HG03520 (cell line): ENCODE results near the gene DPT.

Experiments
- ATAC-seq: cut with Tn5 transposase; IDR thresholded peaks from one replicate; pipeline ENCODE4 v1.9.1; 2021; ENCODE audit warnings: mild to moderate bottlenecking, moderate library complexity; ENCODE audit not compliant: unreplicated experiment

DPT gene

DNA sequence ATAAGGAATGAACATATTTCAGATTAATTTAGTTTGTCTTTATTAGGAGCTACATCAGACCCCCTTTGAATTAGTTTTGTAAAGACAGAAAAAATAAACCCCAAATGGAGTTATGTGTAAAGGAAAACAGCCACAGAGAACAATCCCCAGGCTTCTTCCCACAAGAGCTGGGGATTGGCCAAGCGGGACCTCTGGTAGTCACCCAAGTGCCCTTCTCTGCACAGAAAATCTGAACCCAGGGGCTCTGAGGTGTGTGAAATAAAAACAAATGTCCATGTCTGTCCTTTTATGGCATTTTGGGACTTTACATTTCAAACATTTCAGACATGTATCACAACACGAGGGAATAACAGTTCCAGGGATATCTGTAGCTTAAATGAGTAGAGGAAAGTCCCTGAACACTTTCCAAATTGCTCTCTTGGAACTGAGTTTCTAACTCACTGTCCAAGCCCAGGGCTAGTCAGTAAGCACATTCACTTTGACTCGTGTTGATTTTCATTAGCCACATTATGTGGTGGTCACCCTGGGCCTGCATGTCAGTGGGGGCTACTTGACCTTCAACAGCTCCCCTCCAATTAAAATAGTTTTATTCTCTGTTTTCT lies 22.5 kb downstream of the DPT start:
- no peak for ATAC-seq

DNA sequence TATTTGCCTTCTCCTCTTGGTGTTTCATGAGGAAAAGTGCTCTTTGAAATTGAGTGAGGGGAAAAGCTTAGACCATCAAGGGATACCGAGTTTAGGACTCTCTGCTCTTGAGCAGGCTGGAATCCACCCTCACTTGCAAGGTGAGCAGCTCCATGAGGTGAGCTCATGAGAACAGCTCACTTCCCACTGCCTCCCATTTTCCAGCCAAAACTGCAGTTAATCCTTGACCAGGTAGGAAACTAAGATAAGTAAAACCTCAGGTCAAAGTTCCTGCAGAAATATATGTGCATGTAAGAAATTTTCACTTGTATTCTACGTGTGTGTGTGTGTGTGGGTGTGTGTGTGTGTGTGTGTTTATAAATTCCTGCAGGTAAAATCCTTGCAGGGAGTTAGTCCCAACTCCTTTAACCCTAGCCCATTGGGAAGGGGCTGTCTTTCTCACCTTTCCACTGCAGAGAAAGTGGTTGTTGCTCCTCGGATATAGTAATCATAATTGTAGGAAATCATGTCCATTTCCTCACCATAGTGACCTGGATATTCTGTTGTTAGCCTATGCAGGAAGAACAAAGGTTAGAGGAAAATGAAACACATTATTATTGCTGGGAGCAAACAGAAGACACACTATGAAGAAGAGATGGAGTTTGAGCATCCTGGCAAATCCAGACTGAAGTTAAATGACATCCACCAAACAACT lies 28.3 kb downstream of the DPT start:
- ATAC-seq = no peak

- no peak for ATAC-seq
Measured at GRCh38 chr1:168698453-168698852, 30.6 kb downstream of the DPT start.

DNA sequence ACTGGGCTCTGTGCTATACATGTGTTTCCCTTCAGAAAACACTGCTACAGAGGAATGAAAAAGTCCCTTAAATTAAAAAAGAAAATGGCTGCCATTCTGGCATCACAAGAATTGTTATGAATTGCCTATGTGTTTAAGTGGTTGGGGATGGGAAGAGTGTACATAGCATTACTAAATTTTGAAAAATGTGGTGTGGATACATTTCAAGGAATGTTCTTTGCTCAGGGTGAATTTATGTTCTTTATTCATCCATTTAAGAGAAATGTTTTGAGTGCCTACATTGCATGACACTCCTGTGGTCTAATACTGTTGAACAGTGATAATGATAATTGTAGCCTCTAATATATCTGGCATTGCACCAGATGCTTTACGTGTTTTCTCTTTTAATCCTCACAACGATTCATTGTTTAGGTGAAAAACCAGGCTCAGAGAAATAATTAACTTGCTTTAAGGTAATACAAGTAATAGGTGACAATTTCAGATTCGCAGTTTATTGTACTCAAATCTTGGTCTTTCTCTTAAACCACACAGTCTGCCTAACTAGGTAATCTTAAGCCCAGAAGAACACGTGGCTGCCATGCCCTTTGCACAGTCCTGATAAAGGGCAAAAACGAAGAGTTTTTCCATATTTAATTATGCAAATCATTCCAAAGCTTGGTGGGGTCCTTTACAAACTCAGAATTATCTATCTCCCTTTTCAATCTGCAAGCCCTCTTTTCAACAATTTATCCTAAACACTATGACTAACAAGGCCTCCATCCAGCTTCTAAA lies 31.5 kb downstream of the DPT start:
- ATAC-seq = no peak

DNA sequence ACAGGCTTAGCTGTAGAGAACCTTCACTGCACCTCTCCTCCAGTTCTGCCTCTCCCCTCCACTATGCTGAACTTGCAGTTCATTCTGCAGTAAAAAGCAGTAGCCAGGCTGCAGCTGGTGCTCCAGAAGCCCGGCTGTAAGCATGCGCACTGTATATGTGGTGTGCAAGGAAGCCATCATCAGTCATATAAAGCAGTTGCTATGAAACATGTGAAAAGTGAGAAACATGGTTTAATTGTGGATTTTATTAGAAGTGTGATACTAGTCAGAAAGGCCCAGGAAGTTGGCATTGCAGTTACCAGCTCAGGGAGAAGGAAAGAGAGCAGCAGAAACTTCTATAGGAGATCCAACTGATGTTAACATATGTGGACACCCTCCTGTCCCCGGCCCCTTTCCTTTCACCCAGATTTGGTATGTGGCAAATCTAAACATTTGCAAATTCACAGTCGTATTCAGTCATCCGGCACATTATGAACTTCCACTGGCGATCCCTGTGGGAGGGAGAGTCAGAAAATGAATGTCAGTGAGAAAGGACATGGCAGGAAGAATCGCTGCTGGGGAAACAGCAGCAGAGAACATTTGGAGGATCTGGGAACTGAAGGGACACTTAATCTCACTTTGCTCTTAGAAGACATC lies 32.8 kb downstream of the DPT start:
- ATAC-seq = no peak

- ATAC-seq = no peak
Measured at GRCh38 chr1:168693872-168694238, 35.2 kb downstream of the DPT start.

GRCh38 chr1:168693197-168693871 lies 35.7 kb downstream of the DPT start:
- no peak for ATAC-seq

- ATAC-seq = no peak
Measured at GRCh38 chr1:168692472-168692871, 36.5 kb downstream of the DPT start.

DNA sequence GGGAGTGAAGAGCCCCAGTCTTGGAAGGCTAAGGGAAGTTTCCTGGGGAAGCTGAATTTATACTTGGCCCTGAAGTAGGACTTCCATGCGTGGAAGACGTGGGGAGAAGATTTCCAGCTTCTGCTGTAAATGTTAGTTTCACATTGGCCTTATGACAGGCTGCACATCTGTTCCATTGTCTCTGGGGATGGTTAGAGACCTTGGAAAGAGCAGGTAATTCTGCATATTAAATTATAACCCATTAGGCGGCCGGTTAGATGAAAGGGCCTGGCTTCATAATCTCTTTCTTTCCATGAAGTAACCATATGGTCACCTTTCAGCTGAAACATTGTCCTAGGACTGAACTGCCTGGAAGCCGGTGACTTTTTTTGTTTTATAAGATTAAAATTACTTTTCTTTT lies 37.5 kb downstream of the DPT start:
- ATAC-seq = no peak

GRCh38 chr1:168689726-168690602 lies 39.0 kb downstream of the DPT start:
- no peak for ATAC-seq

- ATAC-seq = no peak
Measured at GRCh38 chr1:168689327-168689657, 39.7 kb downstream of the DPT start.

- no peak for ATAC-seq
Measured at GRCh38 chr1:168688644-168689326, 40.2 kb downstream of the DPT start.

GRCh38 chr1:168687816-168688215 lies 41.2 kb downstream of the DPT start:
- ATAC-seq = no peak

DNA sequence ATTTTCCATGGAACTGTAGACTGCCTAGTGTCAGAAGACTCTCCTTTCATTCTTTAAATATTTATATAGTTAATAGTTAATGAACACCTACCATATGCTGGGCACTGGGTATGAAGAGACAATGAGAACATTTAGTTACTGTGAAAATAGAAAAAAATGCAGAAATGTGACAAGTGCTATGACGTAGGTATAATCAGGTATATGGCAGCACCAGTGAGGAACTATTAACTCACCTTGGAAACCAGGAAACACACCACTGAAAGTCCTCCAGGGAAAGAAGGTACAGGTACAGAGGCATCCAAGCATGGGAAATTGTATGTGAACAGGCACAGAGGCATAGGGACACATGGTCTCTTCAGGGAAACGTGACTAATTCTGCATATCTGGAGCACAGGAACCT lies 42.3 kb downstream of the DPT start:
- ATAC-seq = no peak

- no peak for ATAC-seq
Measured at GRCh38 chr1:168683871-168684270, 45.1 kb downstream of the DPT start.

DNA sequence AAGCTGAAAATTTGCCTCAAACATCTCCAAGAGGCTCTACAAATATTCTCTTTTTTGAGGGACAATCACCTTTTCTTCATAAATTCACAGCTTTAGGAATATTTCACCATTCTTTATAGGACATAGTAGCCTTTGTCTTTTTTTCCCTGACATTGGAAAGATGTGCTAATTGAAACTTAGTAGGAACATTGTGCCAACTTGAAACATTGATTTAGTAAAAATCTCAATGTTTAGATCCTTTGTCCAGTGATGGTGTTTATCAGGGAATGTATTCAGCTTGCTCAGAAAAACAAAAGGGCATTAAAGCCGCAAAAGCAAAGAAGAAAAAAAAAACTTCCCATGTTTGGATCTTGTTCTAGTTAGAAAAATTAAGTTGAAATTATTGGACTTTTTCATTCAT lies 52.1 kb downstream of the DPT start:
- no peak for ATAC-seq

DNA sequence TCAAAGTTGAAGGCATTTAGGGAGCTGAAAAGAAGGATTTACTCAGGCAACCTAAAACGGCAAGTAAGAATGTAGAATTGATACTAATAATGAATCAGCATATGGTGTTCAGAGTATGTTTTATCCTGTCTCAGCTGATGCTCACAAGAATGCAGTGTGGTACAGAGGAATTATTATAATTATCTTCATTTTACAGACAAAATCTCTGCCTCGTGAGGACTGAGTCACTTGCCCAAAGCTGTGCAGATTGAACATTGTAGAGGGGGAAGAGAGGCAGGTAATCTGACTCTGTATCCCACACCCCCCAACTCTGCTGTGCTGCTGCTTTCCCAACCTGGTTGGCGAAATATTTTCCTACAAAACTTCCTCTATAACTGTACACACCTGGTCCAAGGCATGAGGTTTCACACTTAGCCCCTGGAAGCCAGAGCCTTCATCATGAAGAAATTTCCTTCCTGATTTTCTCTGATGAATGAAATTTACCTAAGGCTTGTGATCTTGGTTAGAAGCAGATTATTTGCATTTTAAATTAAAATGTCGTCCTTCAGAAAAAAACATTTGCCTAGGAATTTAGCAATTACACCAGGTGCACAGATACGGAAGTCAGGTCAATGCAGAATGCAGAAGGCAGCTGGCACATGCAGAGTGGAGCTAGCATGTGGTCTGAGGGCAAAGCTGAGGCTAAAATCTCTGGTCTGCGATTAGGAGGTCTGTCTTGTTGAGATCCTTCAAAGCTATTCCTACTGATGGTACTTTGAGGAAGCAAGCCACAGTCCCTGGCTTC lies 52.8 kb downstream of the DPT start:
- ATAC-seq = no peak

- no peak for ATAC-seq
Measured at GRCh38 chr1:168673974-168674683, 54.9 kb downstream of the DPT start.
